Activated CD4-positive, alpha-beta T cell treated with anti-CD3 and anti-CD28 coated beads for 36 hours (primary cell): ENCODE results near the gene UPF2. TPM values are rescaled to one million over a fixed set of nuclear protein-coding genes. Genes with fewer than 3 reads are reported as not detected.
"Not testable (repeated sequence)": the region's sequence is repeated elsewhere in the genome, so short reads cannot be mapped to it uniquely, and the experiment has no call there.

Experiments
- ATAC-seq: fragments of 200-7000 bp; cut with Tn5 transposase; one replicate; pipeline ENCODE4 v1.10.0; 2021; ENCODE audit warnings: mild to moderate bottlenecking, moderate library complexity
- CTCF ChIA-PET: fragments of 350-600 bp; sonication (Branson Sonifier 250); formaldehyde crosslinking; loops from one replicate; lab custom pipeline; 2021; ENCODE audit warnings: antibody characterized with exemption; lab: Charles Lee
- POLR2A ChIA-PET: fragments of 350-600 bp; sonication (Branson Sonifier 250); formaldehyde crosslinking; loops from one replicate; lab custom pipeline; 2021; ENCODE audit warnings: antibody characterized with exemption, inconsistent platforms; lab: Charles Lee
- DNase-seq: peaks from one replicate; pipeline ENCODE4 v3.0.0-alpha.2; 2020
- H3K27ac Mint-ChIP-seq: one replicate; pipeline ENCODE4 v1.8.0; 2021; ENCODE audit warnings: mixed read lengths
- H3K27me3 Mint-ChIP-seq: one replicate; pipeline ENCODE4 v1.8.0; 2021; ENCODE audit warnings: mixed read lengths
- H3K36me3 Mint-ChIP-seq: one replicate; pipeline ENCODE4 v1.8.0; 2021; ENCODE audit warnings: low read depth, mixed read lengths
- H3K4me1 Mint-ChIP-seq: one replicate; pipeline ENCODE4 v1.8.0; 2021; ENCODE audit warnings: mixed read lengths
- H3K4me3 Mint-ChIP-seq: one replicate; pipeline ENCODE4 v1.8.0; 2021; ENCODE audit warnings: mild to moderate bottlenecking, moderate library complexity, mixed read lengths
- H3K9me3 Mint-ChIP-seq: one replicate; pipeline ENCODE4 v1.8.0; 2021; ENCODE audit warnings: low read depth, mixed read lengths
- intact Hi-C, 2 experiments: fragments of 100-400 bp; cut with DNase I in 1 of 2; cut with micrococcal nuclease in 1 of 2; formaldehyde crosslinking; loops; one replicate each; pipeline versions ENCODE4 v1.14.2 to v1.15.1; 2022 to 2024; cut with DNase I, micrococcal nuclease
- total RNA-seq, 2 experiments: library from RNA; stranded (reverse); gene quantifications; one replicate each; pipeline ENCODE4 v1.2.3, GENCODE V29; 2021

UPF2 gene
- total RNA-seq, 2 experiments from 2014 or later, result 34.2 to 46.8 TPM

GRCh38 chr10:11893749-11894278, 148.8 kb downstream of the UPF2 start:
- H3K27me3 Mint-ChIP-seq, result no peaks in the 10 kb centered on the region
- DNase-seq (no peak), ATAC-seq (no peak)
- no peaks in the 10 kb centered on the region for H3K36me3 Mint-ChIP-seq
- intact Hi-C loops, result no loop called here
- no peak overlapping the region for H3K4me3 Mint-ChIP-seq
- H3K4me1 Mint-ChIP-seq, result no peaks in the 10 kb centered on the region
- ChIA-PET CTCF (interaction anchor here (0.6 kb wide), 1 partner anchor 223 kb away, joined by 3 read pairs; no protein-coding TSS in a partner anchor), POLR2A (no interaction called here)
- no peaks in the 10 kb centered on the region for H3K9me3 Mint-ChIP-seq
- no peak overlapping the region for H3K27ac Mint-ChIP-seq

- Mint-ChIP-seq H3K27me3 (no peaks in the 10 kb centered on the region), H3K4me3 (no peak overlapping the region), H3K9me3 (no peaks in the 10 kb centered on the region), H3K4me1 (no peaks in the 10 kb centered on the region), H3K36me3 (no peaks in the 10 kb centered on the region), H3K27ac (no peak overlapping the region)
- ChIA-PET CTCF (no interaction called here), POLR2A (no interaction called here)
- DNase-seq, result no peak
- intact Hi-C loops, result no loop called here
- ATAC-seq, result no peak
These were observed 150.7 kb downstream of the UPF2 start for GRCh38 chr10:11891776-11892486.

DNA sequence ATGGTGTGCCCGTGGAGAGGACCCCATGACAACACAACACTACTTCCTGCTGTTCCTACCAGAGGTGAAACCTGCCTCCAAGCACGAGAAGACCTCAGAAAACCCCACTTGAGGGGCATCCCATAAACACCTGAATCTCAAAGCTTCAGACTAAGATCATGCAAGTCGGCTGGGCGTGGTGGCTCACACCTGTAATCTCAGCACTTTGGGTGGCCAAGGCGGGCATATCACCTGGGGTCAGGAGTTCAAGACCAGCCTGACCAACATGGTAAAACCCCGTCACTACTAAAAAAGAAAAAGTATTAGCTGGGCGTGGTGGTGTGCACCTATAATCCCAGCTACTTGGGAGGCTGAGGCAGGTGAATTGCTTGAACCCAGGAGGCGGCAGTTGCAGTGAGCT, 153.3 kb downstream of the UPF2 start:
- CTCF ChIA-PET, POLR2A ChIA-PET, ATAC-seq, DNase-seq, H3K4me3 Mint-ChIP-seq, H3K9me3 Mint-ChIP-seq, intact Hi-C loops, H3K4me1 Mint-ChIP-seq, H3K27ac Mint-ChIP-seq, H3K36me3 Mint-ChIP-seq, H3K27me3 Mint-ChIP-seq: not testable (repeated sequence)

DNA sequence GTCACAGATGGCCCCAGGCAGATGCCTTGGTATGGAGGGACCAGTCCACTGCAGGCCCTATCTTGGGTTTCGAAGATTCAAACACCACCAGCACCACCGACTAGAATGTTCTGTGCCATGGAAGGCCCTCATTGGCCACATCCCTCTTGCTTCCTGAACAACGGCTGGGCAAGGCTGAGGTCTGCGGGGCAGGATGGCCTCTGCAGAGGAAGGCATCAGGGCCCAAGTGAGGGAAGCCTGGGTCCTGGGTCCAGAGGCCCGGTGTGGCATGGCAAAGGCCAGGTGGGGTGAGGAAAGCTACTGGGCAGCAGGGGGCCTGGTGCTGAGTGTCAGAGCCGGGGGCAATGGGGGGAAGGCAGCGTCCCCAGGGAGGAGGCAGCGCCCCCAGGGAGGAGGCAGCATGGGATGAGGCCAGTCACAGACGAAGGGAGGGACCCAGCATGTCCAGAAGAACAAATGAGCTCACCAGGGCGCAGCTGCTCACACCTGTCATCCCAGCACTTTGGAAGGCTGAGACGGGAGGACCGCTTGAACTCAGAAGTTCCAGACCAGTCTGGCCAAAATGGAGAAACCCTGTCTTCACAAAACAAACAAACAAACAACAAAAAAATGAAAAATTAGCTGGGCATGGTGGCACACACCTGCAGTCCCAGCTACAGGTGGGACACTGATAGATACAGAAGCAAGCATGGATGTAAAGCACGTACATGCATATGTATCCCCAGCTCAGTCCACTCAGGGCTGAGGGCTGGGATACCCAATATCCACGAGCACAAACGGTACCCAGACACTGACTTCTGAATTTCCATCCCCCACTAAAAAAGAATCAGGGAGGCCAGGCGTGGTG, 155.0 kb downstream of the UPF2 start:
- intact Hi-C loops, result no loop called here
- H3K27ac Mint-ChIP-seq, result no peak overlapping the region
- ChIA-PET CTCF (no interaction called here), POLR2A (no interaction called here)
- DNase-seq, result no peak
- no peaks in the 10 kb centered on the region for H3K36me3 Mint-ChIP-seq
- no peaks in the 10 kb centered on the region for H3K9me3 Mint-ChIP-seq
- no peak overlapping the region for H3K4me3 Mint-ChIP-seq
- H3K4me1 Mint-ChIP-seq, result no peaks in the 10 kb centered on the region
- H3K27me3 Mint-ChIP-seq, result no peaks in the 10 kb centered on the region
- no peak for ATAC-seq

DNA sequence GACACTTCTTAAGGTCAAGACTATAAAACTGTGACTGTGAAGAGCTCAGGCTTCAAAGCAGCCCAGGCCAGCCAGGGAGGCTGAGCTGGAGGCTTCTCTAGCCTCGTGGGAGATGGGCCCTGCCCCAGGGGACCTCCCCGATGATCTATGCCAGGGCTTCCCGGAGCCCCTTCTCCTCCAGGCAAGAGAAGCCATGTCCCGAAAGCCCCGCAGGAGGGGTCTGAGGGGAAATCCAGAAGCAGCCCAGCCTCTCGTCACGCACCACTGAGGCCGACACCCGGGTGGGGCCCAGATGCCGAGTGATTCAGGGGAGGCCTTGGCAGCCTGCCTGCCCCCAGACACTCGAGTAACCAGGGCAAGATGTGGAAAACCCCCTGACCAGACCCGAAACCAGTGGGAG, 155.8 kb downstream of the UPF2 start:
- Mint-ChIP-seq H3K27ac (no peak overlapping the region), H3K36me3 (no peaks in the 10 kb centered on the region), H3K27me3 (no peaks in the 10 kb centered on the region), H3K4me3 (no peak overlapping the region), H3K9me3 (no peaks in the 10 kb centered on the region), H3K4me1 (no peaks in the 10 kb centered on the region)
- ATAC-seq, result no peak
- DNase-seq, result no peak
- ChIA-PET POLR2A (no interaction called here), CTCF (no interaction called here)
- intact Hi-C loops, result no loop called here

DNA sequence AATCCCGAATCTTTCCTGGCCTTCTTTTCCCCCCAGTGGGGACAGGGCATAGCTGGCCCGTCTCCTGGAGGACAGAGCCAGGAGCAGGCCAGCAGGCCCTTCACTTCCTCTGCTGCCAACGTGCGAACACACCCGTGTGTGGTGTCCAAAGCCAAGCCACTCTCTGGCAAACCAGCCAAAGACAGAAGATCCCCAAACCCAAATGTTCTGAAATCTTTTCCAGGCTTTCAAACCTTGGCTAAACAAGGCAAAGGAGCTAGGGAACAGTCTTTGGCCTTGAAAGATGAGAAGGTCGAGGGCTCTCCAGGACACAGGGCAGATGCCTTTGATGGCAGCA, 156.5 kb downstream of the UPF2 start:
- DNase-seq (no peak), ATAC-seq (no peak)
- Mint-ChIP-seq H3K4me3 (no peak overlapping the region), H3K36me3 (no peaks in the 10 kb centered on the region), H3K27me3 (no peaks in the 10 kb centered on the region), H3K4me1 (no peaks in the 10 kb centered on the region), H3K9me3 (no peaks in the 10 kb centered on the region), H3K27ac (no peak overlapping the region)
- ChIA-PET POLR2A (interaction anchor here (0.7 kb wide), 1 partner anchor 76 kb away, joined by 3 read pairs; no protein-coding TSS in a partner anchor), CTCF (interaction anchor here (0.6 to 0.7 kb wide), 2 partner anchors 34 to 128 kb away, joined by 3 read pairs; no protein-coding TSS in a partner anchor)
- intact Hi-C loops, result no loop called here

- no peak for DNase-seq
- ChIA-PET CTCF (interaction anchor here (0.6 to 0.7 kb wide), 3 partner anchors 33 to 128 kb away, joined by 3 read pairs; no protein-coding TSS in a partner anchor), POLR2A (interaction anchor here (0.7 kb wide), 1 partner anchor 76 kb away, joined by 3 read pairs; no protein-coding TSS in a partner anchor)
- no peak for ATAC-seq
- no peak overlapping the region for H3K4me3 Mint-ChIP-seq
- H3K36me3 Mint-ChIP-seq, result no peaks in the 10 kb centered on the region
- H3K4me1 Mint-ChIP-seq, result no peaks in the 10 kb centered on the region
- intact Hi-C loops, result no loop called here
- H3K27me3 Mint-ChIP-seq, result no peaks in the 10 kb centered on the region
- no peak overlapping the region for H3K27ac Mint-ChIP-seq
- no peaks in the 10 kb centered on the region for H3K9me3 Mint-ChIP-seq
These were observed 157.0 kb downstream of the UPF2 start for GRCh38 chr10:11885437-11886137.

DNA sequence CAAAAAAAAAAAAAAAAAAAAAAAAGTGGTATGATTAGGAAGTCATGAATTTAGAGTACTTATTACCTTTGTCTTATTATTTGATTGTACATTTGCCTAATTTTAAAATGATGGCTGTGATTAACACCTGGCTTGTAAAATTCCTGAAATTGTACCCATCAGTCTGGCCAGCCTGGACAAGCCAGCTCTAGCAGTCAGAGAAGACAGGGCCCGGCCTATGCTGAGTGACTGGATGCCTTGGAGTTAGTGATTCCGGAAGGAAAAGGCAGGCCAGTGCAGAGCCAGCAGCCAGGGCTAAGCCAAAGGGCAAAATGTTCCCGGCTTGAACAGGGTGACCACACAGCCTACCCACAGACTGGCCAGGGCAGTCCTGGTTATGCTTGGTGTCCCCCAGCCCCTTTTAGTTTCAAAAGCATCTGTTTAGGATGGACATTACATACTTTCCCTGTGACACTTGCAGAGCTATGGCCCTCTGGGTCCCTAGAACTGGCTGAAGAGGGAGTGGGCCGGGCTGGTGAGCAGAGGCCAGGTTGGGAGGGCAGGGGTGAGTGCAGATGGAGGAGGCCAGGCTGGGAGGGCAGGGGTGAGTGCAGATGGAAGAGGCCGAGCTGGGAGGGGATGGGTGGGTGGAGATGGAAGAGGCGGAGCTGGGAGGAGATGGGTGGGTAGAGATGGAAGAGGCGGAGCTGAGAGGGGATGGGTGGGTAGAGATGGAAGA, 157.7 kb downstream of the UPF2 start:
- ChIA-PET POLR2A (no interaction called here), CTCF (interaction anchor here (0.6 kb wide), 2 partner anchors 127 to 304 kb away, joined by 3 read pairs; no protein-coding TSS in a partner anchor)
- ATAC-seq (no peak), DNase-seq (no peak)
- no peaks in the 10 kb centered on the region for H3K4me1 Mint-ChIP-seq
- H3K4me3 Mint-ChIP-seq, result no peak overlapping the region
- H3K27ac Mint-ChIP-seq, result no peak overlapping the region
- H3K36me3 Mint-ChIP-seq, result no peaks in the 10 kb centered on the region
- no peaks in the 10 kb centered on the region for H3K27me3 Mint-ChIP-seq
- H3K9me3 Mint-ChIP-seq, result no peaks in the 10 kb centered on the region
- intact Hi-C loops, result no loop called here

- Mint-ChIP-seq H3K27me3 (no peaks in the 10 kb centered on the region), H3K36me3 (no peaks in the 10 kb centered on the region), H3K27ac (no peak overlapping the region), H3K4me1 (no peaks in the 10 kb centered on the region), H3K4me3 (no peak overlapping the region), H3K9me3 (no peaks in the 10 kb centered on the region)
- DNase-seq, result no peak
- POLR2A ChIA-PET, result no interaction called here
- intact Hi-C loops, result no loop called here
- CTCF ChIA-PET, result interaction anchor here (1.6 kb wide), 1 partner anchor 63 kb away, joined by 9 read pairs; no protein-coding TSS in a partner anchor
- ATAC-seq, result no peak
These were observed 159.8 kb downstream of the UPF2 start for GRCh38 chr10:11882646-11883375.

GRCh38 chr10:11881477-11882417, 160.9 kb downstream of the UPF2 start:
- H3K9me3 Mint-ChIP-seq, result no peaks in the 10 kb centered on the region
- H3K4me3 Mint-ChIP-seq, result no peak overlapping the region
- CTCF ChIA-PET, result no interaction called here
- DNase-seq (no peak), ATAC-seq (no peak)
- POLR2A ChIA-PET, result no interaction called here
- no peaks in the 10 kb centered on the region for H3K36me3 Mint-ChIP-seq
- intact Hi-C loops, result no loop called here
- H3K27me3 Mint-ChIP-seq, result no peaks in the 10 kb centered on the region
- no peaks in the 10 kb centered on the region for H3K4me1 Mint-ChIP-seq
- no peak overlapping the region for H3K27ac Mint-ChIP-seq
